GM19035 (cell line): Measurements from ENCODE around the gene KIRREL3.
"Not testable (repeated sequence)": the region's sequence is repeated elsewhere in the genome, so short reads cannot be mapped to it uniquely, and the experiment has no call there.

Experiments
- ATAC-seq: cut with Tn5 transposase; IDR thresholded peaks from one replicate; pipeline ENCODE4 v1.9.1; 2021; ENCODE audit not compliant: unreplicated experiment

KIRREL3 gene

GRCh38 chr11:126374562-126375300 is 625.8 kb downstream of the KIRREL3 start:
- not testable (repeated sequence) for ATAC-seq

- ATAC-seq: not testable (repeated sequence)
These were observed 627.0 kb downstream of the KIRREL3 start for GRCh38 chr11:126373389-126374066.
